ENCODE results near the gene MAML1.
A peak's percentile ranks its signal among the peaks of the same experiment; 100 is the strongest.

Gene MAML1

DNA sequence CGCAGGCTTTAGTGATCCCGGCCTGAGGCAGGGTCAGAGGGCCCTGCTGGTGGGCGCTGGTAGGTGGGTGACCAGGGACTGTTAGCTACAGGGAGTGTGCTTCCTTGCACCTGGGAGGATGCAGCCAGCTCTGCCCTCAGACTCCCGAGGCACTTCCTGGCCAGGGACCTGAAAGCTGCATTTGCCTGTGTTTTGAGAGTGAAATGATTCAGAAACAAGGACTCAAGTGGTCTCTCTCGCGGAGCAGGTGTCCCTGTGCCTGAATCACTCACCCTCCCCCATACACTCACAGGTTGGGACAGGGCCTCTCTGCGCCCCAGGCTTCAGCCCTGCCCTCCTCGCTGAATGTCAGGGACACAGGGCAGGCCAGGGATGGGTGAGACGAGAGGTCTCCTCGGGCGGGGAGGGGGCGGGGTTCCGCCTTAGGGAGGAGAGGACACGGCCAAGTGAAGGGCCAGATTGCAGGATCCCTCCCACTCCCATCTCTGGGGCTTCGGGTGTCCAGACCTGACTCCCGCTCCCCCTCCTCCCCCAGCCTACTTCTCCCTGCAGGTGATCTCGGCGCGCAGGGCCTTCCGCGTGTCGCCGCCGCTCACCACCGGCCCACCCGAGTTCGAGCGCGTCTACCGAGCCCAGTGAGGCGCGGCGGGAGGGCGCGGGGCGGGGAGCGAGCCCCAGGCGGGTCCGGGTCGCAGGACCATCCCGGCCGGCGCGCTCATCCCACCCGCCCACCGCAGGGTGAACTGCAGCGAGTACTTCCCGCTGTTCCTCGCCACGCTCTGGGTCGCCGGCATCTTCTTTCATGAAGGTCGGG is 62.6 kb downstream of the MAML1 start:
- DNase-seq (ENCODE audit: low read depth) = no peak

DNA sequence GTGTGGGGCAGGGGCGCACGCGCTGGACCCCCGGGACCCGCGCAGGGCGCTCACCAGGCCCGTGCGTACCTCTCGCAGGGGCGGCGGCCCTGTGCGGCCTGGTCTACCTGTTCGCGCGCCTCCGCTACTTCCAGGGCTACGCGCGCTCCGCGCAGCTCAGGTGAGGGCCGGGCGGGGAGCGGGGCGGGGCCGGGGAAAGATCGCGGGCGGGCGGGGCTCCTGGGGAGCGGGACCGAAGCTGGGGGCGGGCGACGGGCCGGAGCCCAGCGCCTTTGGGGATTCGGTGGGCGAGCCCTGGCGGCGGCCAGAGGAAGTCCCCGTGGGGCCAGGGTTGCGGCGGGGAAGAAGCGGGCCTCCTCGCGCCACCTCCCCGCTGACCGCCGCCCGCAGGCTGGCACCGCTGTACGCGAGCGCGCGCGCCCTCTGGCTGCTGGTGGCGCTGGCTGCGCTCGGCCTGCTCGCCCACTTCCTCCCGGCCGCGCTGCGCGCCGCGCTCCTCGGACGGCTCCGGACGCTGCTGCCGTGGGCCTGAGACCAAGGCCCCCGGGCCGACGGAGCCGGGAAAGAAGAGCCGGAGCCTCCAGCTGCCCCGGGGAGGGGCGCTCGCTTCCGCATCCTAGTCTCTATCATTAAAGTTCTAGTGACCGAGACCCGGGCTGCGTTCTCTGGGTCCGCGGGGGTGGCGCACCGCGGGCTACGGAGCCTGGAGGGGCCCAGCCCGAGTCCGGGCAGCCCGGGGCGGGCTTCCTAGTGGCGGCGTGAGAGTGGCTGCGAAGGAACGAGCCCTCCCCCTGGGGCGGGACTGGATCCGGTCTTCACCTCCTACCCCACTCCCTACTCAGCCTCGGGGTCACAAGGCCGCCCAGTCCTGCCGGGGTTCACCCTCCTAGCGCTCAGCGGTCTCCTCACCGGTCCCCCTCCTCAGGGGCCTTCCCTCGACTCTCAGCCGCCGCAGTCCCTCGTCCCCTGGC is 63.5 kb downstream of the MAML1 start:
- peak; percentile 54 for DNase-seq (ENCODE audit: low read depth)

DNA sequence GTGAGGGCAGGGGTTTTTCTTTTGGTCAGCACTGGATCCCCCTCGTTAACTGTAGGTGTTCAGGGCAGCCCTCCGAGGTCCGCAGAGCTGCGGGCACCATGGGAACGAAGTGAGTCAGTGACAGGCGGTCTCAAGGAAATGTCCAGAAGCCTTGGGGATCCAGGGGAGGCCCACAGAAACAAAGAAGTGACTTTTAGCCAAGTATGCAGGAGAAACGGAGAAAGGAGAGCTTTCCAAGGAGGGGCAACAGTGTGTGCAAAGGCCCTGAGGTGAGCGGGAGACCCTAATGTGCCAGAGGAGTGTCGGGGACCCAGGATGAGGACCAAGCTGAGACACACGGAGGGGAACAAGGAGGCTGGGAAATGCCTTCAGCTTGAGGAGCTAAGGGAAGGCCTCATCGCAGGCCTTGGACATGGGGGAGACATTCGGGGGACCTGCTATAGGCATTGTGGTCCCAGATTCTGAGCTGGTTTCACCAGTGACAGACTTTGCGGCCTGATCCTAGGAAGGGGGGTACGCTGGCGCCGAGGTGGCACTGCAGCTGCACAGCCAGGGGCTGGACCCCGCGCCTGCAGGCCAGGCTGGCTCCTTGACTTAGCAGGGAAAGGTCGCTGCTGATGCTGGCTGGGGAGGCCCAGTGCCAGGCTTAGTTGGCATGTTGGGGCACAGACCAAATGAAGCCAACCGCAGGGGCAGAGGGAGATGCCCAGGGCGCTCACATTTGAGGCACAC is 64.4 kb downstream of the MAML1 start:
- DNase-seq (ENCODE audit: low read depth) = no peak

DNA sequence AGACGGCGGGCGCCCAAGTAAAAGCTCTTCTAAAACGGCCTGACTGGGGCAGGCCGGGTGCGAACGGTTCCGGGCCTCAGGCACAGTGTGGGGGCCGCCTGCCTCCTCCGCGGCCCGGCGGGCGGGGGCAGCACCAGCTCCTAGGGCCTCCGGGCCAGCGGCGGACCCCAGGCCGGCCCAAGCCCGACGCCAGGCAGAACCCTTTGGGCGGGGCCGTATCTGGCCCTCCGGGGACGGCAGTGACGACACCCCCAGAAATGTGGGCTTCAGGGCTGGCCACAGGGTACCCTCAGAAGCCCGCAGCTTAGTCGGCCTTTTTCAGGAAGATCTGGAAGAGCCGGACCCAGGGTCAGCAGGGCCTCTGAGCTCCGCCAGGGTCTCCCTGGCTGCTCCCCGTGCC is 65.1 kb downstream of the MAML1 start:
- no peak for DNase-seq (ENCODE audit: low read depth)

DNA sequence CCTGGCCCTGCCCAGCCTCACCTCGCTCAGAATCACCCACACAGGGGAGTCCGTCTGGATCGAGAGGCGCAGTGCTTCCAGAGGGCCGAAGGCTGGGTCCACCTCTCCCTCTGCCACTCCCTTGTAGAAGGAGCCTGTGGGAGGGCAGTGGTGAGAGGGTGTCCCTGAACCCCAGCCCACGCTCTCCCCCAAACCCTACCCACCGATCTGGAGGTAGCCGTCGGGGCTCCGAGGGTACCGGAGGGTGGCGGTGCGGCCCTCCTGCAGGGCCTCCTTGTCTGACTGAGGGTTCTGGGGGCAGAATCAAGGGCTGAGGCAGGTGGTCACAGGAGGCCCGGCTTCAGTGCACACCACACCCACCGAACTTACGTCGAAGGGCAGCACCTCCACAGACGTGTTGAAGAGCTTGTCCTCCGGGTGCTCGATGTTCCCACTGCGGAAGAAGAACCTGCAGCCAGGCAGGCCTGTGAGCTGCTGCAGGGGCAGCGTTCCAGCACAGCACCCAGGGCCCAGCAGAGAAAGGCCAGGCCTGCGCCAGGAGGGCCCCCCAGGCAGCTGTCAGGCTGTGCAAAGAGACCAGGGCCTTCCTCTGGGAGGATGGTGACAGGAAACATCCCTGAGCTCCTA is 65.6 kb downstream of the MAML1 start:
- no peak for DNase-seq (ENCODE audit: low read depth)

DNA sequence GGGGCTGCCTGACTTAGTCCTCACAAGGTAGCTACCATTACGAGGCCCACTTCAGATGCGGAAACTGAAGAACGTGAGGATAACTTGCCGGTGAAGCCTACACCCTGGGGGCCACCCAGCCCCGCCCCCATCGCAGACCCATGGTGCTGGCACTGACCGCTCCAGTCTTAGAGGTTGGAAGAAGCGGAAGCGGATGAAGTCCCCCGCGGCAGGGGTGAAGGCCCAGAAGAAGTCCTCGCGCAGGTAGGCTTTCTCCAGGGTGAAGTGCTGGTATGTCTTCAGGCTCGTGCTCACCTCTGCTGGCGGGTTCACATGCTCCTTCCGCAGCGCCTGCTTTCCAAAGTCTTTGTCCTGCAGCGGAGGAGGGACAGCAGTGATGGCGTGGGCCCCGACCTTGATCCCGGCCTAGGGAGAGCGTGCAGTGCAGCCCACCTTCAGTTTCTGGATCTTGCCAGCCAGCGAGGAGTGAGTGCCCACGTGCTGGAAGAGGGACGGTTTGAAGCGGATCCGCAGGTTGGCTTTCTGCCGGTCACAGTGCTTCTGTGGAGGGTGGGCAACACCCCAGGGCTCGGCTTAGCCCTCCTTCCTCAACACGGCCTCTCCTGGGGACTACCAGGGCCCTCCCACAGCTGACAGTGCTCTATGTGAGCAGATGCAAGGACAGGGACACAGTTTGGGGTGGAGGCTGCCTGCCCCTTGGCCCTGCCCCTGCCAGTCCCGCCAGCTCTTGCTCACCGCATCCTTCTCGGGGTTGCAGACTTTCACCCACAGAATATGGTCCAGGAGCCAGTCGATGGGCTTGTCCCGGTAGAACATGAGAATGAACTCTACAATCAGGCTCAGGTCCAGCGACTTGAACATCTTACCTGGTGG is 66.4 kb downstream of the MAML1 start:
- no peak for DNase-seq (ENCODE audit: low read depth)

DNA sequence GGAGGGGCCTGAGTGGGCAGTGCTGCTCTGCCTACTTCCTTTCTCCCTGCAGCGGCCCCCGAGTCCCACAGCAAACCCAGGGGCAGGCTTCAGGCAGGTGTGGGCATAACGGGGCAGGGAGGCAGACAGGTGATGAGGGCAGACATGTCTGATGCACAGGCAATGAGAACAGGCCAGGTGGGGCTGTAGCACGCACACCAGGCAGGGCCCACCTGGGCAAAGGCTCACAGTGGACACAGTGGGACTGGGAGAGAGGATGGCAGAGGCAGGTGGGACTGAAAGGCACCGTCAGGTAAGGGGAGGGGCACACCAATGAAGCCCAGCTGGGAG is 67.0 kb downstream of the MAML1 start:
- DNase-seq (ENCODE audit: low read depth) = no peak

DNA sequence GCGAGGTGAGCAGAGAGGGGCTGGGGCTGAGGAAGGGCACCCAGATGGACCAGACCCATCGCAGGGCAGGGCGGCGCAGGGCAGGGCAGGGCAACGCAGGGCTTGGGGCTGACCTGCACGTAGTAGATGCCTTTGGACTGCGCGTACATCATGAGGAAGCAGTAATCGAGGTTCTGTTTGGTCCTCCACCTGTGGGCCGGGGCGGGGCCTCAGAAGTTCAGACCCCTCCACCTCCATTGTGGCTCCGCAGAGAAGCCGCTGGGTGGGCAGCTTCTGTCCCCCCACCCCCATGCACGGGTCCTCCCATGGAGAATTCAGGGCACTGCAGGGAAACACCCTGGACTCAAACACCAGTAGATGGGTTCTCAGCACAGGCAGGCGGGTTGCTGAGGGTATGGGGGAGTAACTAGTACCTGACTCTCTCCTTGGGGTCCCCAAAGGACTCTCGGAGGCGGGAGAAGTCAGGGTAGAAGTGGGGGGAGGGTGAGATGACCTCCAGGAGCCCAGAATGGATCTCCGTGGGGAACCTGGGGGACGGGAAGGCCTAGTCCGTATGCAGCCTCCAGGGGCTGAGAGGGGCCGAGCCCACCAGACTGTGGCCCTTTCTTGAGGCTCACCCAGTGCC is 67.6 kb downstream of the MAML1 start:
- DNase-seq (ENCODE audit: low read depth) = no peak

DNA sequence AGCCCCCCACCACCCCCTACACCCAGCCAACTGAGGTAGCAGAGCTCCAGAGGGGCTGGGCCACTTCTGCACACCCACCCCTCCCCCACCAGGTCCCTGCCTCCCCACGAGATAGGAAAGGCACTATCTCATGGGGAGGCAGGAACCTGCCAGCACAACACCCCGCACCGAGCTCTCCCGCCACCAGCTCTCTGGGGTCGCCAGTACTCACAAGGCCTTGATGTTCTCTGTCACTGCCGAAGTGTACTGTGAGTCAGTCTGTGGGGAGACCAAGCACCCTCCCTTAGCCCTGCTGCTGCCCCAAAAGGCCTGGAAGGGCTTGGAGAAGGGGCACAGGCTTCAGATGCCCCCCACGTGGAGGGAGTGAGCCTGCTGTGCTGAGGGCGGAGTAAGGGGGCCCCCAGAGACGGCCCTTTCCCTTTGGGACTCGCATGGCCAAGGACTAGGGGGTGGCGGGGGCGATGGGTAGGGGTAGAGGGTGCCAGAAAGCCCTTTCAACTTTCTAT is 68.1 kb downstream of the MAML1 start:
- DNase-seq (ENCODE audit: low read depth) = no peak

DNA sequence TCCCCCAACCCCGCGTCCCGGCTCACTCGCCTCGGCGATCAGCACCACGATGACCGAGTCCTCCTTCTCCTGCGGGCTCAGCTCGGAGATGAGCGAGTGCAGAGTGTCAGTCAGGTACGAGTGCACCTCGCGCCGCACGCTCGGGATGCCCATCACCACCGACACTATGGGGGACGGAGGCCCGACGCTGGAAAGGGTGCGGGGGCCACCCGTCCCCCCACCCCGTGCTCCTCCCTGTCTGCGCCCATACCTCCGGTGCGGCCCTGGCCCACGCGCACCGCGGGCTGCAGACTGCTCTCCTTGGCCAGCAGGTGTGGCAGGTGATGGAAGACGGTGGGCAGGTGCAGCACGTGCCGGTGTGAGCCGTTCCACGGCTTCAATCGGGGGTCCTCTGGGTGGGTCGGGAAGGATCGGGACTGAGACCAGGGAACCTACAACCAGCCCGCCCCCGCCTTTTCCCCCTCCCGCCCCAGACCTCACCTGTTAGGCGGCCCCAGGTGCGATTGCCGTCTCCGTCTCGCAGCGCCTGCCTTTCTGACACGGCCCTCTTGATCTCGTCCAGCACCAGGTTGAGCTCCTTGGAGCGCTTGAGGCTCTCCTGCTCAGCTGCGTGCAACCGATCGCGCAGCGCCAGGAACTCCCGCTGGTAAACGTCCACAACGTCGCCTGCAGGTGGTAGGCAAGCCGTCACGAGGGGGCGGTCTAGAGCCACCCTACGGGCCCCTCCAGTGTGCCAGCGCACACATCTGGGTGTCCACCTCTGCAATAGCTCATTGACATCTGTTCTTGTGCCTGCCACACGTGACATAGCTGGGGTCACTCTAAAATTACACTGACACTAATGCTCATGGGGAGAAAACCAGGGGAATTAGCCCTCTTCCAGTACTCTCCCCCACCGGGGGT is 68.9 kb downstream of the MAML1 start:
- DNase-seq (ENCODE audit: low read depth) = no peak

DNA sequence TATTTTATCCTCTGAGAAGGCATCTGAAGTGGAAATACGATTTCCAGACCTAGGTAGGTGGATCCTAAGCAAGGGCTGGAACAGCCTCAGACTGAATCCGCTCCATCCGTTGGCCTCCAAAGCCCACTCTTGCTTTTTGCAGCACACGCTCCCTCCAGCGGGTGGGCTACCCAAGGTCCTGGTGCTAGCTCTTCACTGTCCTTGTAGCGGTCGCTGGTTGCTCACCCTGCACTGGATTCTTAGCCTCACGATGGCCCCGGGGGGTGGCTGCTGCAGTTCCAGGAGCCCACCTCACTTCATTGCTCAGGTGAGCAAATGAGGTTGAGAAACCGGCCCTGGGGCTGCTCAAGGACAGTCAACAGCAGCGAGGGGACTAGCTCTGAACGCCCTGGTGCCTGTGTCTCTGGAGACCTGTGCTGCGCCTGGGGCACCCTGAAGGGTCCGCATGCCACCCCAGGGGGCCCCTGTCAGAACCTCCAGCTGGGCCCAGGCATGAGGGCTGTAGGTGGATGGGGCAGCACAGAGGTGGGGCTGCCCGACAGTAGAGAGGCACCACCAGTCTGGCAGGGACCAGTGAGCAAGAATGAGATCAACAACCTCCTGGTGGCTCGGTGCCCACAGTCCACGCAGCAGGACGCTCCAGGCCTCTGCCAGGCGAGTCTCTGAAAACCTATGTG is 69.7 kb downstream of the MAML1 start:
- DNase-seq (ENCODE audit: low read depth) = no peak

DNA sequence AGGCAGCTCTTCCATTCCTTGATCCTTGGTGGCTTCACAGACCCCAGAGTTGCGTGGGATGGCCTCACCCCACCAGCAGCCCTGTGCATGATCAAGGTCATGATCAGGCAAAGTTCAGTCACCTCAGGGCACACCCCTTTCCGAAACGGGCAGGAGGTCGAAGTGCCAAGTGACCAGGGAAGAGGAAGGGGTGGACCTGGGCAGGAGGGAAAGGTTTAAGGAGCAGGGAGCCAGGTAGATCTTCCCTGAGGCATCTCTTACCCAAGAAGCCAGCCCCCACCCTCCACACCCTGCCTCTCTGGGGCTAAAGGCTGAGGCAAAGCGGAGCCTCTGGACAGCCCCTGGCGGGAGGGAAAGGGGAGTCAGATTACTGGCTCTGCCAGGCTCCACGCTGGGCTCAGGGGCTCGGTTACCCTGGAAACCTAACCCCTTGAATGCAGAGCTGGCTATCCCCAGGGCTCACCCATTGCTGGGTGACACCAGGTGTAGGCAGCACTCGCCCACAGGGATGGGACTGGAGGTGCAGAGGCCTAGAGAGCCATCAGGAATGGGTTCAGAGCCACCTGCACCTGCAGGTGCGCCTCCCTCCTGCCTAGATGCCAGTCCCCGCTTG is 70.4 kb downstream of the MAML1 start:
- no peak for DNase-seq (ENCODE audit: low read depth)

DNA sequence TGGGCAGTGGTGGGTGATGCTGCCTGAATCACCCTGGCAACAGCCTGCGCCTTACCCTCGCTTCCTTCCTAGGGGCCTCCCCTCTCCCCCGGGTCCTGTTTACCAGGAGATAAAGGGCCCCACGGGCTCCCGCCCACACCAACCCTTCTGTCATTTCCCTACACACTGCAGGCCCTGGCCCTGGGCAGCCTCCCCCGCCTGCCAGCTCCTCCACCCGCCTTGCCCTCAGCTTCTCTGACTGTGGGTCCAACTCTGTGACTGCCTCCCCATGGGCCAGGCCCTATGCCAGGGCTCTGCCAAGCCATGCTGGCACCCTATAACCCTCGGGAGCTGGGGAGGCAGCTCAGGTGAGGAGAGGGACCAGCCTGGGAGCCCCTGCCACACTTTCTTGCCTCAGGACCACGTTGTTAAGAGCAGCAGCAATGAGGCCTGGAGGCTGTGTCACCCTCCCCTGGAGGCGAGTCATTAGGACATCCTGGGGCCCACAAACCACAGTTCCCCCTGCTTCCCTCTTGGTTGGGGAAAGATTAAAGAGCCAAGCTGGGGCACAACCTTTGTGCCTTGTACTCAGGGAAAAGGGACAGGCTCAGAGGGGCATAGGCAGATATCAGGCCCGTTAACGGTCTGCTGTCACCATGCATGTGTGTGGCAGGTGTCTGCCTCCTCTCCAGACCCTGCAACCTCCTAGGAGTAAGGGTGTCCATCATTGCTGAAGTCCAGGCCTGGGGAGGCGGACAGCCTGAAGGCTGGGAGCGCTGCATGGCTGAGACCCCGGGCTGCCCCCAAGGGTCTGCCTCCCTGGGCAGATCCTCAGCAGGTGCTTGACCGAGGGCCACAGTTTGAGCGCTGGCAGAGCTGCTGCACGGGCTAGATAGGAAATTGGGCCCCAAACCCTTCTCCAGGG is 71.3 kb downstream of the MAML1 start:
- DNase-seq (ENCODE audit: low read depth) = no peak

DNA sequence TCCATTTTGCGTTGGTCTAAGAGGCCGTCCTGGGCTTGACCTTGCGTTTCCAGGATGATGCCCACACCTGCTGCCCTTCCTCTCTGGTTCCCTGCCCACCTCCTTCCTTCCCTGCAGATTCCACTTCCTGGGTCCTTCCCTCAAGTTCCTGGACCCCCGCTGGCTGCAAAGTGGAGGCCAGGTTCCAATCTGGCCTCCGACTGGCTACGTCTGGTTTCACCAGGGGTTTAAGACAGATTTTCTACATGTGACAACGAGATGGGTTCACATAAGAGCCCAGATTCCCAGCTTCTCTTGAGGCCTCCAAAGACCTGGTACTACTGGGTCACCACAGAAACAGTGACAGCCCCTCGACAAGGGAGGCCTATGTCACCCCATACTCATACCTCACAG is 71.9 kb downstream of the MAML1 start:
- DNase-seq (ENCODE audit: low read depth) = no peak

DNA sequence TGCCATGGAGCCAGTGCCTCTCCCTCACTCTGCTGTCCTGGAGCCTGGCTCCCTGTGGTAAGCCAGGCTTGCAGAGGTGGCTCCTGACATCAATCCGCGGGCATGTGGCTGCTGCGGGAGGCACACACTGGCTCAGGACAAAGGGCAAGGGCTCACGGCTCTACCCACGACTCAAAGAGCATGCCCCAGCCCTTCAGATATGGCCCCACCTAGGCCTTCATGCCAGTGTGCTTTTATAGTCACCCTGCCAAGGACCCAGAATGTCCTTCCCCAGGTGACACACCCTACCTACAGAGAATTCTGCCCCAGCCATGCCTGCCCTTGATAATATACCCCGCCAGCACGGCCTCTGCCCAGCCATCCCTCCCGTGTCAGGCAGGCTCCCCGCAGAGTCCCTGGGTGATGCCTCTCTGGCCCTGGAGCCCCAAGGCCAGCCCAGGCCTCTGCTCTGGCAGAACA is 72.5 kb downstream of the MAML1 start:
- no peak for DNase-seq (ENCODE audit: low read depth)

DNA sequence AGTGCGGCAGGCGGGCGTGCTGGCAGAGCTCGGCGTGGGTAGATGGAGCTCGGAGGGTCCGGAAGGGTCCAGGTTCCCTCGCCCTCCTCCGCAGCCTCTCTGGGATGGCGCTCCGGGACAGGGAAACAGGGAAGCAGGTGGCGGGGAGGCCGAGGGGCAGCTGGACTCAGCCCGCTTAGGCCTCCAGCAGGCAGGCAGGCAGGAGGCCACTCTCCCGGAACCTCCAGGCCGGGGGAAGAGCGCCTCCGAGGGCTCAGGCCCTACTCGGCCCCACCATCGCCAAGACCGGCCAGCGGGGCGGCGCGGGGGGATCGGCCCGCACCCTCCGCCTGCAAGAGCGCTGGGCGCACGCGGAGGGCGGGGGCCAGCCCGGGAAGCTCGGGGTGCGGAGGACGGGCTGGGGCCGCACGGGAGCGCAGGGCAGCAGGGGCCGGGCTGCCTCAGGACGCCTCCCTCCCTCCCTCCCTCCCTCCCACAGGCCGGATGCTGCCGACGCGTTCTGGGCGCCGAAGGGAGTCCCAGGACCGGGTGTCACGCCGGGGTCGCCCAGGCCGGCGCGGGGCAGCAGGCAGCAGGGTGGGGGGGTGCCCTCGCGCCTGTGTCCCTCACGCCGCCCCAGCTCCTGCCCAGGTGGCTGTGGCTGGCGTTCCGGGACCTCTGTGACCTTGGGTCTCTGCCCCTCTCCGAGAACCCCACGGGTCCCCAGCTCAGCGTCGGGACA is 73.1 kb downstream of the MAML1 start:
- no peak for DNase-seq (ENCODE audit: low read depth)

Measured in stromal cell of bone marrow (primary cell).